IPS-18a (cell line): Measurements from ENCODE around the gene ADGRG3.

Source experiments
- H3K27ac ChIP-seq: one replicate; pipeline ENCODE4 v1.5.1; 2013; ENCODE audit warnings: low read length
- H3K27me3 ChIP-seq: one replicate; pipeline ENCODE4 v1.6.1; 2013; ENCODE audit warnings: mild to moderate bottlenecking, low read length; ENCODE audit not compliant: control insufficient read depth, insufficient read depth
- H3K36me3 ChIP-seq: one replicate; pipeline ENCODE4 v1.6.1; 2013; ENCODE audit warnings: low read depth, low read length; ENCODE audit not compliant: control insufficient read depth
- H3K4me1 ChIP-seq: one replicate; pipeline ENCODE4 v1.6.1; 2013; ENCODE audit warnings: low read depth, low read length; ENCODE audit not compliant: control insufficient read depth
- H3K4me3 ChIP-seq: one replicate; pipeline ENCODE4 v1.5.1; 2013; ENCODE audit warnings: low read length
- H3K9ac ChIP-seq: one replicate; pipeline ENCODE4 v1.6.1; 2013; ENCODE audit warnings: mild to moderate bottlenecking, low read length, moderate library complexity
- H3K9me3 ChIP-seq: one replicate; pipeline ENCODE4 v1.6.1; 2013; ENCODE audit warnings: low read depth, low read length; ENCODE audit not compliant: control insufficient read depth

ADGRG3 gene

DNA sequence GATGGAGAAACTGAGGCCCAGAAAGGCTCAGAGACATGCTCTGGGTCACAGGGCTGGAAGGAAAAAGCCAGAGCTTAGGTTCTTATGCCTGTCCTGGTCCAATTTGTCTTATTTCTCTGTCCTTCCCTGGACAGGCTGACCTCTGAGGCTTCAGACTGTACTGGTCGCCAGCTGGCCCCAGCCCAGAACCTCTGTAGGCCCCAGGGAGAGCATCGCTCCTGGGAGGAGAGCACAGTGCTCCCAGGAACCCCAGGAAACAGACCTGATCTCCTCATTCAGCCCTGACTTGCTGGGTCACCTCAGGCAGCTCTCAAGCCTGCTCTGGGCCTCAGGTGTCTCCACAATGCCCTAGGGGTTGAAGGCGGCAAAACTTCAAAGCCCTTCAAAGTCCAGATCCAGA is 31.4 kb downstream of the ADGRG3 start:
- Histone ChIP-seq H3K27ac (no peak overlapping the region), H3K27me3 (no peaks in the 10 kb centered on the region), H3K4me1 (peaks cover 4% of the 10 kb centered on the region), H3K4me3 (no peak overlapping the region), H3K36me3 (no peaks in the 10 kb centered on the region), H3K9me3 (no peaks in the 10 kb centered on the region), H3K9ac (no peak overlapping the region)

DNA sequence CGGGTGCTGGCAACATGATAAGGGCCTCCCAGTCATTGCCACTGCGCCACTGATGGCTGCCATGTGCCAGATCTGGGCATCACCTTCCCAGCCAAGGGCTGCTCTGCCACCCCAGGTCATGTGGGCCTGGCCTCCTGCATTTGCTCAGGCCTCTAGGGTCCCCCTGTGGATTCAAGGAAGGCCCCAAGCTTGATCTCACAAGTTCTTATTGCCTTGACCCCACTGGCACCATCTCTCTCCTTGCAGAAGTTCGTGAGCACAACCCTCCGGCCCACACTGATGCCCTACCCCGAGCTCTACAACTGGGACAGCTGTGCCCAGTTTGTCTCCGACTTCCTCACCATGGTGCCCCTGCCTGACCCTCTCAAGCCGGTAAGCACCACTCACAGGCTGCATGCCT is 31.8 kb downstream of the ADGRG3 start:
- no peaks in the 10 kb centered on the region for H3K27me3 ChIP-seq
- H3K9me3 ChIP-seq: no peaks in the 10 kb centered on the region
- H3K4me3 ChIP-seq: no peak overlapping the region
- H3K36me3 ChIP-seq: no peaks in the 10 kb centered on the region
- peaks cover 4% of the 10 kb centered on the region for H3K4me1 ChIP-seq
- no peak overlapping the region for H3K9ac ChIP-seq
- no peak overlapping the region for H3K27ac ChIP-seq

DNA sequence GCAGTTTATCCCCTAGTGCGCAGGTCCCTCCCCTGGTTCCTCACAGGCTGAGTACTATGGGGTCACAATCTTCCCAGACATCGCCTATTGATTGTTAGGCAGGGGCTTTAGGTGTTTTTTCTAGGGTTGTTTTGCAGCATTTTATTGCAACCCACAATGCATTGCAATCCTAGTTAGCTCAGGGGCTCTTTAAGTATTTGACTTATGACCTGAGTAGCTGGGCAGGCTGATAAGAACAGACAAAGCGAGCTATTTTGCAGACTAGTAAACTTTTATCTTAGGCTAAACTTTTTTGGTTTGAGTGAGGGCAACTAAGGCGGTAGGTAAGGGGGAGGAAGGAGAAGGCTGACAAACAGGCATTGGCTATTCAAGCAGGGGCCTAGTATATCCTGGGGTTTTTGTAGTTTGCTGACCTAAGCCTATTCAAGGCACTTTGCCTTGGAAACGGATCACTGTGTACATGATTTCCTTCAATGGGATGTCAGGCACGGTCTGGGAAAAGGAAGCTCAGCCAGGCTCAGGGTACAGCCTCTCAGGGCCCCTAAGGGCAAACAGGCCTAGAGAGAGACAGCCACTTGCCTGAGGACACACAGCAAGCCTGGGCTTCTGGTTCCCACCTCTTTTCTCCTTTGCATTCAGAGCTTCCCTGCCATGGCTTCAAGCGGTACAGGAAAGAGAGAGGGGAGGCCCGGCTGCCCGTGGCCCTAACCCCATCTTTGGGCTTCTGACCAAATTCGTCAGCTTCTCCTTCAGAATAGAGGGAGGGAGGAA is 32.9 kb downstream of the ADGRG3 start:
- no peak overlapping the region for H3K27ac ChIP-seq
- H3K27me3 ChIP-seq: no peaks in the 10 kb centered on the region
- no peaks in the 10 kb centered on the region for H3K9me3 ChIP-seq
- no peak overlapping the region for H3K9ac ChIP-seq
- H3K4me1 ChIP-seq: peaks cover 4% of the 10 kb centered on the region
- H3K4me3 ChIP-seq: no peak overlapping the region
- no peaks in the 10 kb centered on the region for H3K36me3 ChIP-seq

DNA sequence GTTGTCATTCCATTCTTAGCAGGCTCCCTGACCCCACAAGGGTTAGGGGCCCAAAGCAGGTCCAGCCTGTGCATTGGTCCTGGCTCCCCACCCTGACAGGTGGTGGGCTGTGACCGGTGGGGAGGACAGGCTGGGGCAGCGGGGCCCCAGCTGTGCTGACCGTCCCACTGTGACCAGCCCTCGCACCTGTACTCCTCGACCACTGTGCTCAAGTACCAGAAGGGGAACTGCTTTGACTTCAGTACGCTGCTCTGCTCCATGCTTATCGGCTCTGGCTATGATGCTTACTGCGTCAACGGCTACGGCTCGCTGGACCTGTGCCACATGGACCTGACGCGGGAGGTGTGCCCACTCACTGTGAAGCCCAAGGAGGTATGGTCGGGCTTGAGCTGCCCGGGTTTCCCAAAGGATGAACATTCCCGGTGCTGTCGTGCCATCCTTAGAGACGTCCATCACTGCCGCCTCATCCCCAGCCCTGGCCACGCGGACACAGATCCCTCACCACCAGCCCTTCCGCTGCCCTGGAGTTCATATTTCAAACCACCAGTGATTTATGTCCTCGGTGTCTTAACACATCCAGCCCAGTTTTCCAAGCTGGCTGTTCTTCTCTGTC is 33.8 kb downstream of the ADGRG3 start:
- Histone ChIP-seq H3K9me3 (no peaks in the 10 kb centered on the region), H3K27ac (no peak overlapping the region), H3K4me3 (no peak overlapping the region), H3K9ac (no peak overlapping the region), H3K4me1 (peaks cover 4% of the 10 kb centered on the region), H3K36me3 (no peaks in the 10 kb centered on the region), H3K27me3 (no peaks in the 10 kb centered on the region)

DNA sequence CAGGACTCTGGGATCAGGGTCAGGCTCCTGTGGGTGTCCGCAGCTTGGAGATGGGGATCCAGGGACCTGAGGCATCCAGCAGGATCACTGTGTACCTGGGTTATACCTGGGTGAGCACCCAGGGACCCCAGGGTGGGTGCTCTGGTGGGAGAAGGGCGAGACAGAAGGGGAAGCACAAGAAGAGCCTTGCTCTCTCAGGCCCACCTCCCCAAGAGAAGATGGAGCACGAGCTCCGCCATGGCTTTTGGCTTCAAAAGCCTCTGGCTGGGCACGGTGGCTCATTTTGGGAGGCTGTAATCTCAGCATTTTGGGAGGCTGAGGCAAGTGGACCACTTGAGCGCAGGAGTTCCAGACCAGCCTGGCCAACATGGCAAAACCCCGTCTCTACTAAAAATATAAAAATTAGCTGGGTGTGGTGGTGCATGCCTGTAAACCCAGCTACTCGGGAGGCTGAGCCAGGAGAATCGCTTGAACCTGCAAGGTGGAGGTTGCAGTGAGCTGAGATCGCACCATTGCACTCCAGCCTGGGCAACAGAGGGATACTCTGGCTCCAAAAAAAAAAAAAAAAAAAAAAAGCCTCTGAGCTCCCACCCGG is 35.4 kb downstream of the ADGRG3 start:
- no peaks in the 10 kb centered on the region for H3K27me3 ChIP-seq
- H3K36me3 ChIP-seq: no peaks in the 10 kb centered on the region
- H3K27ac ChIP-seq: no peak overlapping the region
- H3K4me3 ChIP-seq: no peak overlapping the region
- H3K9ac ChIP-seq: no peak overlapping the region
- H3K9me3 ChIP-seq: no peaks in the 10 kb centered on the region
- peaks cover 4% of the 10 kb centered on the region for H3K4me1 ChIP-seq

DNA sequence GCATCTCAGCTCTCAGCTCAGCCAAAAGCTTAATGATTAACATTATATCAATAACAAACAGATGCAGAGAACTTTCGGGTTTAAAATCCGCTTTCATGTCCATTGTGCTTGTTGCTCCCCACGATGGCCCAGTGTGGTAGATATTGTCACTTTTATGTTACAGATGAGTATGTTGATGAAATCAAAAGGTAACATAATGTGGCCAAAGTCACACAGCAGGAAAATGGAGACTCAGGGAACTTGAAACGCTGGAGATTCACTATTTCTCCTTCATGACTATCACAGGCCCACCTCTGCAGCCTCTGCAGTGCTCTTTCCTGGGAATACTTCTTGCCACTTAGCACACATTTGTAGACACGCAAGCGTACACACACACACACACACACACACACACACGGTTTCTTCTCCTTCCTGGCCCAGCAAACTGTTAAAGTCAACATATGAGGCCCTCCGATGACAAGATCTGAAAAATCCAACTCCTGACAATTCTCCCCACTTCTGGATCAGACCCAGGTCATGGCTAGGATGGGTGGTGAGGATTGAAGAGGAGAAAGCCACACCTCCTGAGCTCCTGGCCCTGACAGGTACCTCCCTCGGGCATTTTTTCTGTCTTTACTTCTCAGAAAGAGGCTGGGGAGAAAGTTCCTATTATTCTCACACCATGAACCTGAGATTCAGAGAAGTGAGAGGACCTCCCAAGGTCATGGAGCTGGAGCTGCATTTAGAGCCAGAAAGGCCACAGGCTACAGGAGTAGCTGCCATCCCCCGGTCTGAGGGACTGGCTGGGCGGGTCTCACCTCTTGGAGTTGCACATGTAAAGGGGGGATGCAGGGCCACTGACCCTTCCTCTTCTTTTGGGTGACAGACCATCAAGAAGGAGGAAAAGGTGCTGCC is 36.2 kb downstream of the ADGRG3 start:
- no peaks in the 10 kb centered on the region for H3K36me3 ChIP-seq
- H3K9me3 ChIP-seq: no peaks in the 10 kb centered on the region
- H3K4me1 ChIP-seq: peaks cover 4% of the 10 kb centered on the region
- no peak overlapping the region for H3K9ac ChIP-seq
- H3K27ac ChIP-seq: no peak overlapping the region
- H3K27me3 ChIP-seq: no peaks in the 10 kb centered on the region
- no peak overlapping the region for H3K4me3 ChIP-seq

DNA sequence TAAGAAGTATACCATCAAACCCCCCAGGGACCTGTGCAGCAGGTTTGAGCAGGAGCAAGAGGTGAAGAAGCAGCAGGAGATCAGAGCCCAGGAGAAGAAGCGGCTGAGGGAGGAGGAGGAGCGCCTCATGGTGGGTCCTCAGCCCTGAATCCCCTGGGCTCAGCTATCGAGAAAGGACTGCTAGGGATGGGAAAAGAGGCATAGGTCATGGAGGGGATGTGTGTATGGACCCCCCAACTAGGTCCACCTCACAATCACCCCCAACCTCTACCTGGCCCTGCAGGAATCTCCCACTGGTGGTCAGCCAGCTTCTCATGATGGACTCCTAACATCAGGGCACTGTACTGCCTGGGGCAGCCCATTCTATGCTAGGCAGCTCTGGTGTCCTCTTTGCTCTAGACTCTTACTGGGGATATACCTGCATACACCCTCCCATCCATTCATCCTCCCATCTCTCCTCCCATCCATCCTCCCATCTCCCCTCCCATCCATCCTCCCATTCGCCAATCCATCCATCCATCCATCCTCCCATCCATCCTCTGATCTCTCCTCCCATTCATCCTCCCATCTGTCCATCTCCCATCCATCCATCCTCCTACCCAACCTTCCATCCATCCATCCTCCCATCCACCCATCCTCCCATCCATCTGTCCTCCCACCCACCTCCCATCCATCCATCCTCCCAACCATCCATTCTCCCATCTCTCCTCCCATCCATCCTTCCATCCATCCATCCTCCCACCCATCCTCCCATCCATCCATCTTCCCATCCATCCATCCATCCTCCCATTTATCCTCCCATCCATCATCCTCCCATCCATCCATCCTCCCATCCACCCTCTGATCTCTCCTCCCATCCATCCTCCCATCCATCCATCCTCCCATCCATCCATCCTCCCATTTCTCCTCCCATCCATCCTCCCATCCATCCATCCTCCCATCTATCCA is 37.1 kb downstream of the ADGRG3 start:
- Histone ChIP-seq H3K36me3 (no peaks in the 10 kb centered on the region), H3K9ac (no peak overlapping the region), H3K4me1 (peaks cover 4% of the 10 kb centered on the region), H3K27me3 (no peaks in the 10 kb centered on the region), H3K9me3 (no peaks in the 10 kb centered on the region), H3K4me3 (no peak overlapping the region), H3K27ac (no peak overlapping the region)

DNA sequence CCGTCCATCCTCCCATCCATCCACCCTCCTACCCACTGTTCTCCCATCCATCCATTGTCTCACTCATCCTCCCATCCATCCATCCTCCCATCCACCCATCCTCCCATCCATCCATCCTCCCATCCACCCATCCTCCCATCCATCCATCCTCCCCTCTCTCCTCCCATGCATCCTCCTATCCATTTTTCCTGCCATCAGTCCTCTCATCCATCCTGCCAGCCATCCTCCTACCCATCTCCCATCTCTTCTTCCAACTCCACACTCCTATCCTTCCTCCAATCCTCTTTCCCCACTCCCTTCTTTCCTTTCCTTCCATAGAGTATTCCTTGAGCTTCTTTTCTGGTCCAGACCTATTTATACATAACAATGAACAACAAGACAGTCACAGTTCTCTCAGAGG is 38.6 kb downstream of the ADGRG3 start:
- Histone ChIP-seq H3K9me3 (no peaks in the 10 kb centered on the region), H3K4me1 (peaks cover 4% of the 10 kb centered on the region), H3K27ac (no peak overlapping the region), H3K36me3 (no peaks in the 10 kb centered on the region), H3K9ac (no peak overlapping the region), H3K27me3 (no peaks in the 10 kb centered on the region), H3K4me3 (no peak overlapping the region)

DNA sequence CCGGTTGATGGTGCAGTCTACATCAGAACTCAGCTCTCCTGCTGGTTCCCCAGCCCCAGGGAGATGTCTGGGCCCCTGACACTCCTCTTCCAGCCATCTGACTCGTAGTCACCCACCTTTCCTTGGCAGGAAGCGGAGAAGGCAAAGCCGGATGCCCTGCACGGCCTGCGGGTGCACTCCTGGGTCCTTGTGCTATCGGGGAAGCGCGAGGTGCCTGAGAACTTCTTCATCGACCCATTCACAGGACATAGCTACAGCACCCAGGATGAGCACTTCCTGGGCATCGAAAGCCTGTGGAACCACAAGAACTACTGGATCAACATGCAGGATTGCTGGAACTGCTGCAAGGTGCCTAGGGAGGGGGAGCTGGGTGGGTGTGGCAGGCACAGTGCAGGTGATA is 39.2 kb downstream of the ADGRG3 start:
- no peak overlapping the region for H3K9ac ChIP-seq
- no peaks in the 10 kb centered on the region for H3K9me3 ChIP-seq
- no peak overlapping the region for H3K27ac ChIP-seq
- no peaks in the 10 kb centered on the region for H3K36me3 ChIP-seq
- peaks cover 4% of the 10 kb centered on the region for H3K4me1 ChIP-seq
- H3K4me3 ChIP-seq: no peak overlapping the region
- no peaks in the 10 kb centered on the region for H3K27me3 ChIP-seq

DNA sequence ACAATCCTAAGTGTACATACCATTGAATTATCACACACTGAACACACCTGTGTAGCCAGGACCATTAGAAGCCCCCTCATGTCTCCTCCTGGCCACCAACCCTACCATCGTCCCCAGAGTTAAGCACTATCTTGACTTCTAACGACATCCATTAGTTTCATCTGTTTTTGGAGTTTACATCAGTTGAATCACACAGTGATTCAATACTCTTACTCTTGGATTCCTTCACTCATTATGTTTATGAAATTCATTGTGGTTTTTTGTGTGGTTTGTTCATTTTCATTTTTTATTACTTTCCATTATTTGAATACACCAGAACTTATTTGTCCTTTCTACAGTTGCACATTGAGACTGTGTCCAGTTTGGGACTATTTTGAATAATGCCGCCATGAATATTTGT is 40.1 kb downstream of the ADGRG3 start:
- Histone ChIP-seq H3K9ac (no peak overlapping the region), H3K36me3 (no peaks in the 10 kb centered on the region), H3K4me3 (no peak overlapping the region), H3K9me3 (no peaks in the 10 kb centered on the region), H3K4me1 (peaks cover 4% of the 10 kb centered on the region), H3K27me3 (no peaks in the 10 kb centered on the region), H3K27ac (no peak overlapping the region)
